ENCODE data around the gene PCDH12.

Gene PCDH12

GRCh38 chr5:141947316-141947715, 10.7 kb downstream of the PCDH12 start:
- Histone ChIP-seq H3K27me3 (ENCODE audit: control insufficient read depth, low read length) (peaks cover 7% of the 10 kb centered on the region), H3K27ac (ENCODE audit: low read depth, low read length) (no peak overlapping the region), H3K4me3 (ENCODE audit: low read length) (no peak overlapping the region), H3K4me1 (ENCODE audit: control insufficient read depth, low read length) (0 out of 2 replicates have a peak, but pooled peaks cover 3% of the 10 kb centered on the region), H4K20me1 (ENCODE audit: control insufficient read depth, insufficient read depth, low read depth, low read length) (0 out of 2 replicates have a peak, but pooled peaks cover 2% of the 10 kb centered on the region), H3K9me3 (ENCODE audit: control insufficient read depth, insufficient read depth, low read length) (no peaks in the 10 kb centered on the region), H3K4me2 (ENCODE audit: low read length) (no peak overlapping the region), H3K79me2 (ENCODE audit: control insufficient read depth, low read length) (no peaks in the 10 kb centered on the region), H3K9me2 (replicated peaks; ENCODE audit: control insufficient read depth, low read length) (no peaks in the 10 kb centered on the region), H3K36me3 (ENCODE audit: control insufficient read depth, low read length) (no peaks in the 10 kb centered on the region), H3F3A (ENCODE audit: control insufficient read depth, insufficient read depth) (no peaks in the 10 kb centered on the region)
- TF ChIP-seq CTCF (IDR thresholded peaks at IDR 0.05; ENCODE audit: low read depth, low read length, poor library complexity, severe bottlenecking) (no peak), EZH2phosphoT487 (IDR thresholded peaks at IDR 0.05; ENCODE audit: borderline replicate concordance, low read length) (no peak)

- H3K27me3 ChIP-seq (ENCODE audit: control insufficient read depth, low read length) = peaks cover 7% of the 10 kb centered on the region; the same call in 1 of the 2 replicates
- no peak overlapping the region for H3K4me2 ChIP-seq (ENCODE audit: low read length)
- no peaks in the 10 kb centered on the region for H3K79me2 ChIP-seq (ENCODE audit: control insufficient read depth, low read length)
- TF ChIP-seq CTCF (IDR thresholded peaks at IDR 0.05; ENCODE audit: low read depth, low read length, poor library complexity, severe bottlenecking) (no peak), EZH2phosphoT487 (IDR thresholded peaks at IDR 0.05; ENCODE audit: borderline replicate concordance, low read length) (no peak)
- no peaks in the 10 kb centered on the region for H3F3A ChIP-seq (ENCODE audit: control insufficient read depth, insufficient read depth)
- no peaks in the 10 kb centered on the region for H4K20me1 ChIP-seq (ENCODE audit: control insufficient read depth, insufficient read depth, low read depth, low read length)
- H3K9me3 ChIP-seq (ENCODE audit: control insufficient read depth, insufficient read depth, low read length) = no peaks in the 10 kb centered on the region
- H3K27ac ChIP-seq (ENCODE audit: low read depth, low read length) = no peak overlapping the region
- H3K36me3 ChIP-seq (ENCODE audit: control insufficient read depth, low read length) = no peaks in the 10 kb centered on the region
- H3K4me3 ChIP-seq (ENCODE audit: low read length) = no peak overlapping the region
- no peaks in the 10 kb centered on the region for H3K9me2 ChIP-seq (replicated peaks; ENCODE audit: control insufficient read depth, low read length)
- H3K4me1 ChIP-seq (ENCODE audit: control insufficient read depth, low read length) = no peaks in the 10 kb centered on the region
These were observed 12.4 kb downstream of the PCDH12 start for GRCh38 chr5:141945511-141946051.

GRCh38 chr5:141944076-141944475, 13.9 kb downstream of the PCDH12 start:
- H3F3A ChIP-seq (ENCODE audit: control insufficient read depth, insufficient read depth) = no peaks in the 10 kb centered on the region
- peaks cover 5% of the 10 kb centered on the region; the same call in 1 of the 2 replicates for H3K27me3 ChIP-seq (ENCODE audit: control insufficient read depth, low read length)
- no peak overlapping the region for H3K27ac ChIP-seq (ENCODE audit: low read depth, low read length)
- H3K4me3 ChIP-seq (ENCODE audit: low read length) = no peak overlapping the region
- H3K4me2 ChIP-seq (ENCODE audit: low read length) = no peak overlapping the region
- H3K36me3 ChIP-seq (ENCODE audit: control insufficient read depth, low read length) = no peaks in the 10 kb centered on the region
- no peak for TF ChIP-seq EZH2phosphoT487 (IDR thresholded peaks at IDR 0.05; ENCODE audit: borderline replicate concordance, low read length)
- no peak for TF ChIP-seq CTCF (IDR thresholded peaks at IDR 0.05; ENCODE audit: low read depth, low read length, poor library complexity, severe bottlenecking)
- no peaks in the 10 kb centered on the region for H3K9me3 ChIP-seq (ENCODE audit: control insufficient read depth, insufficient read depth, low read length)
- no peaks in the 10 kb centered on the region for H3K79me2 ChIP-seq (ENCODE audit: control insufficient read depth, low read length)
- no peaks in the 10 kb centered on the region for H3K9me2 ChIP-seq (replicated peaks; ENCODE audit: control insufficient read depth, low read length)
- no peaks in the 10 kb centered on the region for H4K20me1 ChIP-seq (ENCODE audit: control insufficient read depth, insufficient read depth, low read depth, low read length)
- H3K4me1 ChIP-seq (ENCODE audit: control insufficient read depth, low read length) = no peaks in the 10 kb centered on the region
